Measurements from ENCODE around the gene ZFP92. TPM values are rescaled to one million over a fixed set of nuclear protein-coding genes. Genes with fewer than 3 reads are reported as not detected.

The ZFP92 gene
- total RNA-seq, 6 donors from 2014 or later: 2.7 to 5.1 (median 3.7) TPM

DNA sequence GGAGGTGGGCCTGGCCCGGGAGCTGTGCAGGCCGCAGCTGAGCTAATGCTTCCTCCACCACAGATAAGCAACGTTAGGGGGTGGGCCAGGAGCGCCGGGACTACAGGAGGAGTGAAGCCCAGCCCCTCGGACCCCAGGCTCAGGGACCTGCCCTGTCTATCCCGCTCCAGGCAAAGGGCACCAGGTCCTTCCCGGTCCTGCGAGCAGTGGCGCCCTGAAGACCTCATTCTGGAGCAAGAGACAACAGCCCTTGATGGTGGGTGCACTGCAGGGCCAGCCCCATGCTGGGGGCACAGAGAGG, 35.3 kb downstream of the ZFP92 start:
- no peaks in the 10 kb centered on the region for H3K9me3 ChIP-seq
- no peaks in the 10 kb centered on the region for H3K27me3 ChIP-seq
- WGBS, 2 donors: 76 to 83% methylated on average over 2 to 10 of the region's 10 CpGs
- H3K4me3 ChIP-seq: no peak overlapping the region
- TF ChIP-seq, protein P1, sequence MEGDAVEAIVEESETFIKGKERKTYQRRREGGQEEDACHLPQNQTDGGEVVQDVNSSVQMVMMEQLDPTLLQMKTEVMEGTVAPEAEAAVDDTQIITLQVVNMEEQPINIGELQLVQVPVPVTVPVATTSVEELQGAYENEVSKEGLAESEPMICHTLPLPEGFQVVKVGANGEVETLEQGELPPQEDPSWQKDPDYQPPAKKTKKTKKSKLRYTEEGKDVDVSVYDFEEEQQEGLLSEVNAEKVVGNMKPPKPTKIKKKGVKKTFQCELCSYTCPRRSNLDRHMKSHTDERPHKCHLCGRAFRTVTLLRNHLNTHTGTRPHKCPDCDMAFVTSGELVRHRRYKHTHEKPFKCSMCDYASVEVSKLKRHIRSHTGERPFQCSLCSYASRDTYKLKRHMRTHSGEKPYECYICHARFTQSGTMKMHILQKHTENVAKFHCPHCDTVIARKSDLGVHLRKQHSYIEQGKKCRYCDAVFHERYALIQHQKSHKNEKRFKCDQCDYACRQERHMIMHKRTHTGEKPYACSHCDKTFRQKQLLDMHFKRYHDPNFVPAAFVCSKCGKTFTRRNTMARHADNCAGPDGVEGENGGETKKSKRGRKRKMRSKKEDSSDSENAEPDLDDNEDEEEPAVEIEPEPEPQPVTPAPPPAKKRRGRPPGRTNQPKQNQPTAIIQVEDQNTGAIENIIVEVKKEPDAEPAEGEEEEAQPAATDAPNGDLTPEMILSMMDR (IDR thresholded peaks at IDR 0.05): no peak
- TF ChIP-seq POLR2A (IDR thresholded peaks at IDR 0.05) (no peak), EP300 (IDR thresholded peaks at IDR 0.05) (no peak), POLR2AphosphoS5 (IDR thresholded peaks at IDR 0.05) (no peak)
- peaks cover 0 to 9% (median 4%) of the 10 kb centered on the region in 4 donors for H3K36me3 ChIP-seq
- H3K4me1 ChIP-seq: no peaks in the 10 kb centered on the region
- DNase-seq (no peak), ATAC-seq (ENCODE audit: low FRiP score in 2 of 2) (no peak)
- H3K27ac ChIP-seq: no peak overlapping the region

DNA sequence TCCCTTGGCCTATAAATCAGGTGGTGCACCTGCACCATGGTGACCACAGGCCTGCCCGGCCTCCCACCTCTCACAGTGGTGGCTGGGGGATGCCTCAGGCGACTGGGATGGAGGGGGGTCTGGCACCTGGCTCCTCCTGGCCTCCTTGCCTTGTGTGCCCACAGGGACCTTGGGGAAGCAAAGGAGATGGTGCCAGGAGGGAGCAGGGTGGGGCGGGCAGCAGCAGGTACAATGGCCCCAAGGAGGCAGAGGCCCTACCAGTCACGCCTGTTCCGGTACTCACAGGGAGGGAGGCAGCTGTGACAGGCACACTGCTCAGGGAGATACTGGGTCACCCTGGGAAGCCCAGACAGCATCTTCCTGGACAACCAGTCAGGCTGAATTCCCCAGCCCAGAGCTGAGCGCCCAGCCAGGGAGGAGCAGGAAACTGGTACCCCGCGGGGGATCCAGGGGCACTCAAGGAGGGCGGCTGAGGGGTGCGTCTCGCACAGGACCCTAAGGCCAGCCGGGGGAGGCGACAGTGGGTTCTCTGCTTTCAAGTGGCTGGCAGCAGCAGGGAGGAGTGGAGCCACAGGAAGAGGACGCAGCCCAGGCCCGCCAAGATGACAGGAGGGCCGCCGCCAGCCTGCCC, 35.8 kb downstream of the ZFP92 start:
- Histone ChIP-seq H3K9me3 (no peaks in the 10 kb centered on the region), H3K4me3 (no peak overlapping the region), H3K27ac (no peak overlapping the region), H3K4me1 (no peaks in the 10 kb centered on the region), H3K36me3 (peaks cover 0 to 9% (median 5%) of the 10 kb centered on the region in 4 donors), H3K27me3 (no peaks in the 10 kb centered on the region)
- TF ChIP-seq EP300 (IDR thresholded peaks at IDR 0.05): no peak
- TF ChIP-seq POLR2AphosphoS5 (IDR thresholded peaks at IDR 0.05): no peak
- TF ChIP-seq, protein P1 (IDR thresholded peaks at IDR 0.05): no peak
- no peak for TF ChIP-seq POLR2A (IDR thresholded peaks at IDR 0.05)
- DNase-seq (no peak), ATAC-seq (ENCODE audit: low FRiP score in 2 of 2) (no peak)
- 84% methylated on average over 17 of the region's 17 CpGs; no CpG with 5 or more reads in 1 of the 2 donors for WGBS, 2 donors

DNA sequence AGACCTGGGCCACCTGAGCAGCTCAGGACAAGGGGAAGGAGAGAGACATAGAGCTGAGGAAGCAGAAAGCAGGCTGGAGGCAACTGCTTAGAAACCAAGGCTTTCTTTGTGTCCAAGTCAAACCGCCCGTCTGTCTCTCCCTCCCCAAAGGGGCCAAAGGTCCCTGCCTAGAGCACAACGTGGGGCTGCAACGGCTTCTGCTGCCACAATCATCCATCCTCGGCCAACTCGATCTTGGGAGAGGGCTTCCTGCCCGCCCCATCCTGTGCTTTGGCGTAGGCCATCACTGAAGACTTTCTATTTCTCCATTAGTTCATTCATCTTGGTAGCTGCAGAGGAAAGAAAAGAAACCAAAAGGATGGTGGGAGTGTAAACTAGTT, 36.3 kb downstream of the ZFP92 start:
- ATAC-seq (ENCODE audit: low FRiP score in 2 of 2) (no peak), DNase-seq (no peak)
- H3K27me3 ChIP-seq: no peaks in the 10 kb centered on the region
- no peaks in the 10 kb centered on the region for H3K4me1 ChIP-seq
- no peaks in the 10 kb centered on the region for H3K9me3 ChIP-seq
- H3K4me3 ChIP-seq: no peak overlapping the region
- TF ChIP-seq POLR2AphosphoS5 (IDR thresholded peaks at IDR 0.05) (no peak), EP300 (IDR thresholded peaks at IDR 0.05) (no peak)
- TF ChIP-seq, protein P1 (IDR thresholded peaks at IDR 0.05): no peak
- WGBS, 2 donors: 84 to 100% methylated on average over 1 to 8 of the region's 8 CpGs
- H3K27ac ChIP-seq: no peak overlapping the region
- H3K36me3 ChIP-seq: peaks cover 0 to 9% (median 5%) of the 10 kb centered on the region in 4 donors

DNA sequence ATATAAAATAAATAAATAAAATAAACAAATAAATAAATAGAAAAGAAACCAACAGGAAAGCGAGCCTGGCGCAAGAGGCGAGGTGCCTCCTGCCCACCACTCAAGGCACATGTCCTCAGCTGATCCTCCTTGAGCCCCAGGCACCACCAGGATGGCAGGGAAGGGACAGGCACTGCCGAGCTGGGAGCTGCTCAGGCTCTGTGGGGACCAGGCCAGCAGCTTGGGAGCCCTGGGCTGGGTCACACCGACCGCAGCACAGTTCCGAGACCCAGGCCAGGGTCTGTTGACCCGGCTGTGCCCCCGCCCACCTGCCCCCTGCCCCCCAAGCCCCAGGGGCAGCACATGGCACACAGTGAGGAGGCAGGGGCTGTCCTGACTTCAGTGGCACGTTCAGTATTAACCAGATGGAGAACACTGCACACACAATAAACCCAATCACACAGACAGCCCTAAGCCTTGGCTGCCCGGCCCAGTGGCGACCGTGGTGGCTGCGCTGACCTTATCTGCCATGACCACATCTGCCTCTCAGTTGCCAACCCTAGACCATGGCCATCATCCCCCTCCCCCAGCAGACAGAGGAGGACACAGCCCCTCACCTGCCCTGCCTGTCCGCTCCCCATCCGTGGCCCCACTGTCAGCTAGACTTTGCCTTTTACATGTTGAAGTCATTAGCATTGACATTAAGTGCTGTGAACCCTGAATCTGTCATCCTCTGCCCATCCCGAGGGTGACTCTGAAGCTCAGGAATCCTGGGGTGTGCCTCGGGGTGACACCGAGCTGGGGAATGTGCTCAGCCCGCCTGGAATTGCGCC, 37.5 kb downstream of the ZFP92 start:
- TF ChIP-seq EP300 (IDR thresholded peaks at IDR 0.05) (no peak), POLR2AphosphoS5 (IDR thresholded peaks at IDR 0.05) (no peak), POLR2A (IDR thresholded peaks at IDR 0.05) (no peak)
- TF ChIP-seq, protein P1 (IDR thresholded peaks at IDR 0.05): no peak
- DNase-seq (no peak), ATAC-seq (ENCODE audit: low FRiP score in 2 of 2) (no peak)
- H3K36me3 ChIP-seq: peaks cover 0 to 9% (median 5%) of the 10 kb centered on the region in 4 donors
- no peaks in the 10 kb centered on the region for H3K9me3 ChIP-seq
- H3K4me1 ChIP-seq: no peaks in the 10 kb centered on the region
- no peak overlapping the region for H3K4me3 ChIP-seq
- WGBS, 2 donors: 93 to 96% methylated on average over 4 to 21 of the region's 21 CpGs
- H3K27ac ChIP-seq: no peak overlapping the region
- no peaks in the 10 kb centered on the region for H3K27me3 ChIP-seq

Measured in upper lobe of left lung (tissue), 6 donors.